GM12801 (cell line): ENCODE measurements around the gene TGM2.

Source experiments
- CTCF ChIP-seq: IDR thresholded peaks from one replicate; pipeline ENCODE4 v1.5.1; 2011; ENCODE audit warnings: control low read depth; ENCODE audit not compliant: insufficient read length; ENCODE audit errors: extremely low read depth

TGM2 gene

GRCh38 chr20:38139977-38140753, 24.9 kb downstream of the TGM2 start:
- TF ChIP-seq CTCF = no peak

- TF ChIP-seq CTCF = no peak
Observed at GRCh38 chr20:38139156-38139912, 25.7 kb downstream of the TGM2 start.

- no peak for TF ChIP-seq CTCF
Observed at GRCh38 chr20:38138086-38138778, 26.8 kb downstream of the TGM2 start.

GRCh38 chr20:38137441-38138037, 27.5 kb downstream of the TGM2 start:
- TF ChIP-seq CTCF = no peak

- no peak for TF ChIP-seq CTCF
Observed at GRCh38 chr20:38136421-38137245, 28.4 kb downstream of the TGM2 start.

- TF ChIP-seq CTCF = no peak
Observed at GRCh38 chr20:38135651-38136420, 29.2 kb downstream of the TGM2 start.
